HL-60 (cell line): ENCODE results near the gene DDX39A.
"Not testable (repeated sequence)": the region's sequence is repeated elsewhere in the genome, so short reads cannot be mapped to it uniquely, and the experiment has no call there.

Source experiments
- DNase-seq, 2 experiments: peaks; one replicate each; pipeline ENCODE4 v3.0.0-alpha.2; 2010 to 2020; ENCODE audit warnings: low read depth in 1 of 2, low spot score in 1 of 2
- H3K27ac ChIP-seq: fragments of 250-450 bp; sonication (Bioruptor Pico); replicated peaks from 2 replicates; pipeline ENCODE4 v1.5.1; 2020; ENCODE audit warnings: mild to moderate bottlenecking, moderate library complexity
- H3K27me3 ChIP-seq: fragments of 250-450 bp; sonication (Bioruptor Pico); 2 replicates; pipeline ENCODE4 v1.5.1; 2021; ENCODE audit warnings: mild to moderate bottlenecking, moderate library complexity; ENCODE audit not compliant: insufficient read depth, poor library complexity, severe bottlenecking
- H3K4me3 ChIP-seq: replicated peaks from 2 replicates; pipeline ENCODE4 v1.5.1; 2011; ENCODE audit warnings: mild to moderate bottlenecking, control low read depth, low read length; ENCODE audit not compliant: insufficient read depth
- GABPA ChIP-seq: IDR thresholded peaks from 2 replicates; pipeline ENCODE4 v1.6.1; 2012; ENCODE audit warnings: low read depth
- POLR2AphosphoS5 ChIP-seq: IDR thresholded peaks from 2 replicates; pipeline ENCODE4 v1.6.1; 2012; ENCODE audit warnings: low read depth
- REST ChIP-seq: IDR thresholded peaks from 2 replicates; pipeline ENCODE4 v1.6.1; 2012; ENCODE audit warnings: low read depth; ENCODE audit not compliant: insufficient replicate concordance
- SPI1 ChIP-seq: IDR thresholded peaks from 2 replicates; pipeline ENCODE4 v1.6.1; 2012; ENCODE audit warnings: low read depth, mild to moderate bottlenecking, borderline replicate concordance
- TF ChIP-seq, protein P1 (sequence below): IDR thresholded peaks from one replicate; pipeline ENCODE4 v1.5.1; 2011; ENCODE audit warnings: low read length, control low read depth, inconsistent platforms; ENCODE audit not compliant: insufficient read depth

Gene DDX39A

GRCh38 chr19:14375582-14376291, 43.4 kb downstream of the DDX39A start:
- H3K27me3 ChIP-seq = no peaks in the 10 kb centered on the region
- DNase-seq = no peak
- TF ChIP-seq REST = no peak
- TF ChIP-seq GABPA = no peak
- TF ChIP-seq SPI1 = no peak
- TF ChIP-seq POLR2AphosphoS5 = no peak
- TF ChIP-seq, protein P1, sequence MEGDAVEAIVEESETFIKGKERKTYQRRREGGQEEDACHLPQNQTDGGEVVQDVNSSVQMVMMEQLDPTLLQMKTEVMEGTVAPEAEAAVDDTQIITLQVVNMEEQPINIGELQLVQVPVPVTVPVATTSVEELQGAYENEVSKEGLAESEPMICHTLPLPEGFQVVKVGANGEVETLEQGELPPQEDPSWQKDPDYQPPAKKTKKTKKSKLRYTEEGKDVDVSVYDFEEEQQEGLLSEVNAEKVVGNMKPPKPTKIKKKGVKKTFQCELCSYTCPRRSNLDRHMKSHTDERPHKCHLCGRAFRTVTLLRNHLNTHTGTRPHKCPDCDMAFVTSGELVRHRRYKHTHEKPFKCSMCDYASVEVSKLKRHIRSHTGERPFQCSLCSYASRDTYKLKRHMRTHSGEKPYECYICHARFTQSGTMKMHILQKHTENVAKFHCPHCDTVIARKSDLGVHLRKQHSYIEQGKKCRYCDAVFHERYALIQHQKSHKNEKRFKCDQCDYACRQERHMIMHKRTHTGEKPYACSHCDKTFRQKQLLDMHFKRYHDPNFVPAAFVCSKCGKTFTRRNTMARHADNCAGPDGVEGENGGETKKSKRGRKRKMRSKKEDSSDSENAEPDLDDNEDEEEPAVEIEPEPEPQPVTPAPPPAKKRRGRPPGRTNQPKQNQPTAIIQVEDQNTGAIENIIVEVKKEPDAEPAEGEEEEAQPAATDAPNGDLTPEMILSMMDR = no peak
- H3K27ac ChIP-seq = peak overlapping the region; percentile 94
- H3K4me3 ChIP-seq = no peak overlapping the region

GRCh38 chr19:14375055-14375581, 44.0 kb downstream of the DDX39A start:
- TF ChIP-seq POLR2AphosphoS5 (peak; percentile 72), SPI1 (peak; percentile 84), GABPA (0 out of 2 replicates have a peak, but pooled peaks have one; percentile 2)
- TF ChIP-seq, protein P1 = no peak
- Histone ChIP-seq H3K27me3 (no peaks in the 10 kb centered on the region), H3K27ac (peak overlapping the region; percentile 94), H3K4me3 (no peak overlapping the region)
- peak; percentile 95 to 99 for DNase-seq

DNA sequence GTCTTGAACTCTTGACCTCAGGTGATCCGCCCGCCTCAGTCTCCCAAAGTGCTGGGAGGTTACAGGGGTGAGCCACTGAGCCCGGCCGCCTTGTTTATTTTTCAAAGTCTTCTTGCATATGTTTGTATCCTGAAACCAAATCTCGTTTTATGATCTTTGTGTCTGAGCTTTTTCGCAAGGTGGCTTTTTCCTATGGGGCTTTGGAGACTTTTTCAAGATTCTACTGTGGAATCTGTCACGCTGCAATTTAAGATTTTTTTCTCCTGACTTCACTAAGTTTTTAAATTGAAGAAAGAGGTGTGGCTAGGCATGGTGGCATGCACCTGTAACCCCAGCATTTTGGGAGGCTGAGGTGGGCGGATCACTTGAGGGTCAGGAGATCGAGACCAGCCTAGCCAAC, 44.8 kb downstream of the DDX39A start:
- peak overlapping the region; percentile 94 for H3K27ac ChIP-seq
- not testable (repeated sequence) for H3K4me3 ChIP-seq, H3K27me3 ChIP-seq, DNase-seq

GRCh38 chr19:14372384-14373077, 46.6 kb downstream of the DDX39A start:
- not testable (repeated sequence) for H3K27me3 ChIP-seq
- peak; percentile 67 for TF ChIP-seq SPI1
- peak in 1 of 2 experiments; percentile 81 for DNase-seq

GRCh38 chr19:14371301-14371821, 47.8 kb downstream of the DDX39A start:
- no peak for DNase-seq
- H3K27me3 ChIP-seq = no peaks in the 10 kb centered on the region
- TF ChIP-seq, protein P1 = no peak
- TF ChIP-seq GABPA (no peak), REST (no peak), SPI1 (no peak), POLR2AphosphoS5 (no peak)
- no peak overlapping the region for H3K4me3 ChIP-seq
- no peak overlapping the region; the same call in 1 of the 2 replicates for H3K27ac ChIP-seq

More at GRCh38 chr19:14372384-14373077, 46.6 kb downstream of the DDX39A start:
- H3K27ac ChIP-seq = peak overlapping the region; percentile 71
- not testable (repeated sequence) for H3K4me3 ChIP-seq
